OCI-LY7 (cell line): ENCODE data around the gene ELP6. TPM values are rescaled to one million over a fixed set of nuclear protein-coding genes. Genes with fewer than 3 reads are reported as not detected.
A peak's percentile ranks its signal among the peaks of the same experiment; 100 is the strongest.

Source experiments
- BruUV-seq: library from RNA; stranded (reverse); fragments of 400-500 nt; replicated peaks from 2 replicates; lab custom pipeline; 2021; lab: Mats Ljungman, UMichigan
- CTCF ChIA-PET: fragments of 300-600 bp; sonication (Branson Sonifier 250); formaldehyde crosslinking; loops from one replicate; lab custom pipeline; 2022; ENCODE audit warnings: antibody characterized with exemption; ENCODE audit not compliant: unreplicated experiment; lab: Charles Lee
- POLR2A ChIA-PET: fragments of 300-600 bp; sonication (Branson Sonifier 250); formaldehyde crosslinking; loops from one replicate; lab custom pipeline; 2022; ENCODE audit warnings: antibody characterized with exemption; lab: Charles Lee
- DNase-seq: peaks from one replicate; pipeline ENCODE4 v3.0.0-alpha.2; 2015; ENCODE audit warnings: low spot score
- H2AFZ ChIP-seq: fragments of 200-600 bp; sonication (generic), shearing (Covaris generic); 2 replicates; pipeline ENCODE4 v1.6.1; 2014; ENCODE audit warnings: mild to moderate bottlenecking, antibody characterized with exemption, low read length, moderate library complexity
- H3K27ac ChIP-seq: fragments of 200-600 bp; sonication (generic); 2 replicates; pipeline ENCODE4 v1.5.1; 2014; ENCODE audit warnings: mixed run types, low read depth, mild to moderate bottlenecking, moderate library complexity, low read length, inconsistent platforms; ENCODE audit not compliant: poor library complexity, severe bottlenecking
- H3K36me3 ChIP-seq: fragments of 200-600 bp; sonication (generic); 2 replicates; pipeline ENCODE4 v1.6.1; 2014; ENCODE audit warnings: mild to moderate bottlenecking, antibody characterized with exemption, low read length, moderate library complexity, mixed read lengths; ENCODE audit not compliant: insufficient read depth
- H3K4me1 ChIP-seq: fragments of 200-600 bp; sonication (generic); 2 replicates; pipeline ENCODE4 v1.5.1; 2014; ENCODE audit warnings: mild to moderate bottlenecking, low read length; ENCODE audit not compliant: insufficient read depth, poor library complexity, severe bottlenecking
- H3K4me2 ChIP-seq: fragments of 200-600 bp; sonication (generic); 2 replicates; pipeline ENCODE4 v1.6.1; 2014; ENCODE audit warnings: mild to moderate bottlenecking, low read length
- H3K4me3 ChIP-seq: fragments of 200-600 bp; sonication (generic); 2 replicates; pipeline ENCODE4 v1.5.1; 2014; ENCODE audit warnings: mild to moderate bottlenecking, low read depth, low read length; ENCODE audit not compliant: poor library complexity, severe bottlenecking
- H3K79me2 ChIP-seq: fragments of 200-600 bp; sonication (generic); 2 replicates; pipeline ENCODE4 v1.6.1; 2016; ENCODE audit warnings: low read depth, mild to moderate bottlenecking, low read length, moderate library complexity, mixed read lengths; ENCODE audit not compliant: insufficient read depth
- H3K9me2 ChIP-seq: fragments of 200-600 bp; sonication (generic); 2 replicates; pipeline ENCODE4 v1.6.1; 2016; ENCODE audit warnings: mild to moderate bottlenecking, low read length, mixed read lengths; ENCODE audit not compliant: insufficient read depth
- H3K9me3 ChIP-seq: fragments of 200-600 bp; sonication (generic); 2 replicates; pipeline ENCODE4 v1.6.1; 2014; ENCODE audit warnings: mild to moderate bottlenecking, mixed run types, low read length, mixed read lengths
- H4K20me1 ChIP-seq: fragments of 200-600 bp; sonication (generic); 2 replicates; pipeline ENCODE4 v1.6.1; 2014; ENCODE audit warnings: mild to moderate bottlenecking, antibody characterized with exemption, low read length, moderate library complexity, mixed read lengths; ENCODE audit not compliant: insufficient read depth
- EZH2phosphoT487 ChIP-seq: fragments of 200-600 bp; sonication (generic); IDR thresholded peaks from 2 replicates; pipeline ENCODE4 v1.6.1; 2018; ENCODE audit warnings: low read depth, borderline replicate concordance, mild to moderate bottlenecking, mixed run types, antibody characterized with exemption, low read length, moderate library complexity, mixed read lengths
- intact Hi-C: fragments of 100-400 bp; cut with micrococcal nuclease; formaldehyde crosslinking; loops from one replicate; pipeline ENCODE4 v1.10.0; 2022; ENCODE audit not compliant: unreplicated experiment
- total RNA-seq, 2 experiments: library from RNA; depleted of rRNA in 1 of 2; stranded (reverse); fragments of >200 nt in 1 of 2; shearing (Covaris generic) in 1 of 2; gene quantifications; 2 replicates each; pipeline ENCODE4 v1.2.3, GENCODE V29; 2014 to 2022
- TF ChIP-seq, protein P1 (sequence below): fragments of 200-600 bp; sonication (generic); conservative IDR thresholded peaks from 2 replicates; pipeline ENCODE4 v1.5.1; 2014; ENCODE audit warnings: mild to moderate bottlenecking, antibody characterized with exemption, low read length, moderate library complexity, mixed read lengths

The ELP6 gene
- total RNA-seq, 2 experiments from 2014 or later, result 91.5 to 92.5 TPM

DNA sequence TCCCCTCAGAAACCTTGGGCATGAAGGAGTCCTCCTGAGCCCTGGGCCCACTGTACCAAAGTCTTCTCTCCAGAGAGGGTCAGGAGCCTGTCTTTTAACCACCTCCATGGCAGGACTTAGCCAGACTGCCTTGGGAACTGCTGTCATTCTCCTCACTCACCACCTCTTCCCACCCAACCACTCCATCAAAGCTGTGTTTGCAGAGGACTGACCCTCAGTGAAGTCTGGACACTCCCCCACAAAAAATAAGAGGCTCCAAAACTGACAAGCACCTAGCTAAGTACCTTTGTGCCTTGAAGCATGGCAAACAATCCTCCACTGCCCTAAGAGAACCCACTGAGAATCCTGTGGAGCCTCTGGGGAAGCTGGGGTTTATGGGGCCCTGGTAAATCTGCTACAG is 35.5 kb downstream of the ELP6 start:
- no peak overlapping the region for H3K4me2 ChIP-seq
- H3K4me1 ChIP-seq, result peaks cover 20% of the 10 kb centered on the region
- H3K27ac ChIP-seq, result no peak overlapping the region
- no peak overlapping the region for H2AFZ ChIP-seq
- no peak for DNase-seq
- POLR2A ChIA-PET, result interaction anchor here (0.5 to 0.7 kb wide), 2 partner anchors 110 to 319 kb away, joined by 4 to 5 read pairs; no protein-coding TSS in a partner anchor
- CTCF ChIA-PET, result no interaction called here
- no peaks in the 10 kb centered on the region for H3K9me3 ChIP-seq
- H3K4me3 ChIP-seq, result no peak overlapping the region
- H3K9me2 ChIP-seq, result no peaks in the 10 kb centered on the region
- BruUV-seq, result no TSS peak
- peaks cover 24% of the 10 kb centered on the region for H3K79me2 ChIP-seq
- H4K20me1 ChIP-seq, result no peaks in the 10 kb centered on the region
- intact Hi-C loops, result no loop called here
- TF ChIP-seq, protein P1, sequence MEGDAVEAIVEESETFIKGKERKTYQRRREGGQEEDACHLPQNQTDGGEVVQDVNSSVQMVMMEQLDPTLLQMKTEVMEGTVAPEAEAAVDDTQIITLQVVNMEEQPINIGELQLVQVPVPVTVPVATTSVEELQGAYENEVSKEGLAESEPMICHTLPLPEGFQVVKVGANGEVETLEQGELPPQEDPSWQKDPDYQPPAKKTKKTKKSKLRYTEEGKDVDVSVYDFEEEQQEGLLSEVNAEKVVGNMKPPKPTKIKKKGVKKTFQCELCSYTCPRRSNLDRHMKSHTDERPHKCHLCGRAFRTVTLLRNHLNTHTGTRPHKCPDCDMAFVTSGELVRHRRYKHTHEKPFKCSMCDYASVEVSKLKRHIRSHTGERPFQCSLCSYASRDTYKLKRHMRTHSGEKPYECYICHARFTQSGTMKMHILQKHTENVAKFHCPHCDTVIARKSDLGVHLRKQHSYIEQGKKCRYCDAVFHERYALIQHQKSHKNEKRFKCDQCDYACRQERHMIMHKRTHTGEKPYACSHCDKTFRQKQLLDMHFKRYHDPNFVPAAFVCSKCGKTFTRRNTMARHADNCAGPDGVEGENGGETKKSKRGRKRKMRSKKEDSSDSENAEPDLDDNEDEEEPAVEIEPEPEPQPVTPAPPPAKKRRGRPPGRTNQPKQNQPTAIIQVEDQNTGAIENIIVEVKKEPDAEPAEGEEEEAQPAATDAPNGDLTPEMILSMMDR, result no peak
- no peak for TF ChIP-seq EZH2phosphoT487
- H3K36me3 ChIP-seq, result no peaks in the 10 kb centered on the region

DNA sequence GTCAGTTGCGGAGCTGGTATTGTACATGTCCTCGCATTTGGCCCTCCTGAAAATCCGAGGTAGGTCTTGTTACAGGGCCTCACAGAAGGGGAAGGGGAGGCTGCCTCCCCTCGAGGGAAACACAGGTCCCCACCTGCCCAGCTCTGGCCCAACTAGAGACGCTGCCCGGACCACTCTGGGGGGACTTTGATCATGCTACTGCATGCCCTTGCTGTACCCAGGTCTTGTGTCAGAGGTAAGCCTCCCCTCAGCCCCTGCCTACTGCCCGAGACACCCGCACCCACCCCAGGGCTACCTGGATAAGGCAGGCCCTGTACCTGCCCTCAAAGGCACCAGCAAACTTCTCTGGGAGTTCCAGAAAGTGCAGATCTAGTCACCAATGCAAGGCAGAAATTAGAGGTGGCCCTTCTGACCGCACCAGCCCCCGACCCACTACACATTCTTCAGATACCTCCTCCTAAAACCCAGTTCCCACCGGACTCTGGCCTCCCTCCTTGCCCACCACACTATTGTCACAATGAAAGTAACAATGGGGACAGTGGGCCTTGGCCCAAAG is 36.8 kb downstream of the ELP6 start:
- no peak for DNase-seq
- Histone ChIP-seq H3K4me2 (peak overlapping the region; percentile 37; the same call in 1 of the 2 replicates), H3K9me2 (no peaks in the 10 kb centered on the region), H3K36me3 (no peaks in the 10 kb centered on the region), H4K20me1 (no peaks in the 10 kb centered on the region), H3K9me3 (no peaks in the 10 kb centered on the region), H3K4me1 (peaks cover 13% of the 10 kb centered on the region), H3K79me2 (peaks cover 35% of the 10 kb centered on the region), H3K4me3 (no peak overlapping the region), H2AFZ (peak overlapping the region; percentile 85; the same call in 1 of the 2 replicates), H3K27ac (no peak overlapping the region)
- no peak for TF ChIP-seq EZH2phosphoT487
- TF ChIP-seq, protein P1, result no peak
- intact Hi-C loops, result loop anchor here (1.0 kb wide), 1 partner anchor 55 kb away; no protein-coding TSS in a partner anchor
- POLR2A ChIA-PET, result interaction anchor here (1.3 to 2.3 kb wide), 2 partner anchors 17 to 96 kb away, joined by 5 to 6 read pairs; partner anchors contain the start of gene PTPN23
- no TSS peak for BruUV-seq
- CTCF ChIA-PET, result interaction anchor here (0.7 kb wide), 1 partner anchor 55 kb away, joined by 5 read pairs; no protein-coding TSS in a partner anchor

- ChIA-PET POLR2A (interaction anchor here (1.3 to 2.3 kb wide), 2 partner anchors 17 to 95 kb away, joined by 5 to 6 read pairs; partner anchors contain the start of gene PTPN23), CTCF (interaction anchor here (0.7 kb wide), 1 partner anchor 54 kb away, joined by 5 read pairs; no protein-coding TSS in a partner anchor)
- Histone ChIP-seq H3K79me2 (peaks cover 39% of the 10 kb centered on the region), H3K27ac (no peak overlapping the region), H3K4me3 (peak overlapping the region; percentile 96), H4K20me1 (no peaks in the 10 kb centered on the region), H2AFZ (peak overlapping the region; percentile 85; the same call in 1 of the 2 replicates), H3K9me2 (no peaks in the 10 kb centered on the region), H3K9me3 (no peaks in the 10 kb centered on the region), H3K36me3 (no peaks in the 10 kb centered on the region), H3K4me2 (peak overlapping the region; percentile 37; the same call in 1 of the 2 replicates), H3K4me1 (peaks cover 13% of the 10 kb centered on the region)
- intact Hi-C loops, result loop anchor here (1.0 kb wide), 1 partner anchor 55 kb away; no protein-coding TSS in a partner anchor
- DNase-seq, result no peak
- no TSS peak for BruUV-seq
- TF ChIP-seq, protein P1, result no peak
- no peak for TF ChIP-seq EZH2phosphoT487
These were observed 37.2 kb downstream of the ELP6 start for GRCh38 chr3:47476330-47476626.
